ENCODE results near the gene KLHDC8A. TPM values are rescaled to one million over a fixed set of nuclear protein-coding genes. Genes with fewer than 3 reads are reported as not detected.

Gene KLHDC8A
- total and polyA plus RNA-seq, 9 of the 15 experiments (the other 6 are each of a cell fraction or from before 2014, with no cell fraction given): 0.01 to 0.54 (median 0.04) TPM; not detected in 6

GRCh38 chr1:205300149-205300548 lies 56.6 kb downstream of the KLHDC8A start:
- WGBS (ENCODE audit: insufficient coverage, low coverage, missing lambda C conversion rate): 26% methylated on average over 9 of the region's 9 CpGs
- intact Hi-C loops (cut with micrococcal nuclease): no loop called here
- Histone ChIP-seq H3K4me3 (no peak overlapping the region), H3K9me1 (ENCODE audit: control insufficient read depth, insufficient read depth, low read length) (no peaks in the 10 kb centered on the region), H3K4me2 (ENCODE audit: insufficient read depth, low read length) (no peak overlapping the region), H2AFZ (ENCODE audit: low read depth, low read length) (0 out of 2 replicates have a peak overlapping the region, but pooled peaks have one; percentile 27), H3K36me3 (ENCODE audit: control insufficient read depth, insufficient read depth, low read length) (no peaks in the 10 kb centered on the region), H3K4me1 (replicated peaks in 1 of 2; ENCODE audit: control insufficient read depth in 2 of 2, insufficient read depth in 2 of 2, low read length in 2 of 2) (peaks cover 6 to 15% of the 10 kb centered on the region in 2 experiments; a peak in 4 of 5 replicates), H3K9me3 (replicated peaks; ENCODE audit: control insufficient read depth, insufficient read depth, low read depth, low read length) (no peaks in the 10 kb centered on the region), H4K20me1 (replicated peaks; ENCODE audit: control insufficient read depth, insufficient read depth, low read length) (no peaks in the 10 kb centered on the region; the same call in 1 of the 2 replicates), H3K27me3 (ENCODE audit: control insufficient read depth in 2 of 2, insufficient read depth in 2 of 2, low read length in 2 of 2) (peaks cover 13 to 40% of the 10 kb centered on the region in 2 experiments; a peak in 4 of 5 replicates), H3K27ac (ENCODE audit: extremely low read depth, low read depth, low read length) (no peak overlapping the region), H3K79me2 (ENCODE audit: control insufficient read depth, insufficient read depth, low read length) (no peaks in the 10 kb centered on the region), H3K9ac (ENCODE audit: insufficient read depth in 1 of 2, low read depth in 2 of 2, low read length in 2 of 2) (no peak overlapping the region)
- no peak for FAIRE-seq
- in situ Hi-C loops (cut with MboI): no loop called here
- POLR2A ChIA-PET: interaction anchor here (0.6 to 1.1 kb wide), 4 partner anchors 18 to 207 kb away, joined by 3 to 4 read pairs (median 3); partner anchors contain the start of gene RBBP5
- no peak for ATAC-seq
- CTCF ChIA-PET (ENCODE audit: low intra/inter-chr PET ratio): interaction anchor here (0.6 kb wide), 1 partner anchor 20 kb away, joined by 4 read pairs; no protein-coding TSS in a partner anchor
- no peak for DNase-seq (ENCODE audit: extremely low read depth in 1 of 4, low spot score in 3 of 4)
- no TSS peak for BruUV-seq (replicated peaks)
- TF ChIP-seq ZNF316 (IDR thresholded peaks at IDR 0.05) (no peak), RBM22 (IDR thresholded peaks at IDR 0.05; ENCODE audit: low read depth, low read length, poor library complexity, severe bottlenecking) (no peak), TFE3 (CRISPR knock-in tag; IDR thresholded peaks at IDR 0.05) (no peak), NR1H2 (CRISPR knock-in tag; IDR thresholded peaks at IDR 0.05) (no peak), ZNF280A (IDR thresholded peaks at IDR 0.05; ENCODE audit: low read depth, partially characterized antibody) (no peak), ZBTB9 (CRISPR knock-in tag; IDR thresholded peaks at IDR 0.05) (no peak), SIX5 (IDR thresholded peaks at IDR 0.05; ENCODE audit: borderline replicate concordance in 1 of 2, insufficient read depth in 1 of 2, low read depth in 1 of 2, low read length in 2 of 2) (no peak), CLOCK (CRISPR knock-in tag; IDR thresholded peaks at IDR 0.05; ENCODE audit: borderline replicate concordance) (no peak), MBD1 (CRISPR knock-in tag; IDR thresholded peaks at IDR 0.05) (no peak), FOXK1 (CRISPR knock-in tag; IDR thresholded peaks at IDR 0.05; ENCODE audit: borderline replicate concordance) (no peak), ZNF174 (CRISPR knock-in tag; IDR thresholded peaks at IDR 0.05) (no peak), TAF1 (IDR thresholded peaks at IDR 0.05; ENCODE audit: control insufficient read depth, extremely low read depth, insufficient read depth, low read length, severe bottlenecking) (no peak)
